NK-92 treated with Interleukin-12 subunit alpha and Interleukin-12 subunit beta, amount 100 ng/mL, for 24 hours (cell line): Measurements from ENCODE around the gene SPAG5.
"Not testable (repeated sequence)": the region's sequence is repeated elsewhere in the genome, so short reads cannot be mapped to it uniquely, and the experiment has no call there.

Experiments
- DNase-seq: peaks from one replicate; lab custom pipeline; 2025; lab: John Stamatoyannopoulos, UW

The SPAG5 gene

DNA sequence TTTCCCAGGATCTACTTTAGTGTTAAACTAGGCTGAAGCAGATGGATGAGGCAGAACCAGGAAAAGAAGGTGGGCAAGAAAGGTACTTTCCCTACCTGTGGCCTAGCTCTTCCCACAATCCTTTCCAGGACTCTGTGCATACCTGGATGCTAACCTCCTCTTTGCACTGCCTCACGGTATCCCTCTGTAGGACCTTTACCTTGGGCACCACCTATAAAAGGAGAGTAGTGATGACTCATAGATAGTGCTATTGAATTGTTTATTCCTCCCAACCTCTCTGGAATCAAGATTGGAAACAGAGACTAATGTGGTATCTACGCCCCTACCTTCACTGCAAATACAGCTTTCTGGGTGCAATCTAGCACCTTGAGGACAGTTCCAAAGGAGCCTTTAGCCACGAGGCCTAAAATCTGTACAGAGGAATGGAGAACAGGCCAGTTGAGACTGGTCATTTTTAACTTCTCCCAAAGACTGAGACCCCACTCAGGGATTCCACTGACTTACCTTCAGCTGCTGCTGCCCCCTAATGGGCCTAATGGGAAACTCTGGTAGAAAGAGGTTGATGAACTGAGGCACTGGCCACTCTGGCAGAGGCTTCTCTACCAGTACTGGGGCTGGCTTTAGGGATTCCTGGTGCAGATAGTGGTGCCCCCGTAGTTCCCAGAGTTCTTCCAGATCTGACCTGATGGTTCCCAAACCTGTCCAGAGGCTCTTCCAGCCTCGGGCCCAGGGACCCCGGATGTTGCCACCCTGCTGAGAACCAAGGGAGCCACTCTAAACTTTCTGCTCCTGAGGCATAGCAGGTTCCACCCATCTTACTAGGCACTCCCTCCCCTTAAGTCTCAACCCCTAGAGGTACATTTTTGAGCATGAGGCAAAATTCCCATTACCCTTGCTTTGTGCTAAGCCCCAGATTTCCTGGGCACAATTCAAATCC, 14.4 kb upstream of the SPAG5 start:
- no peak for DNase-seq

DNA sequence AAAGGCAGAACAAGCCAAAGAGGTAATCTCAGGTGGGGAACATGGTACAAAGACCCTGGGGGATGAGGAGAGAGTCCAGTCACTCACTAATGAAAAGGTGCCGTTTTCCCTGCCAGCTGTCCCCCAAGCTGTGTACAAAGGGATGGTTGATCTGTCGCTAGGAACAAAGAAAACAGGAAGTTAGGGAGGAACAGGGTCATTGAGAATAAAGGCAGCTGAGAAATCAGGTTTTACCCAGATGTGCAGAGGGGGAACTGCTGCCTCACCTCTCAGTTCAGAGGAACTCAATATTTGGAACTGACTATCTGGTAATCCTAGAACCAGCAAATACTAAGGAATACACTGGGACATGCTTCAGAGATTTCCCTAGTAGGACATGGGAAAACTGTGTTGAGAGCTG, 13.7 kb upstream of the SPAG5 start:
- no peak for DNase-seq

GRCh38 chr17:28610376-28610775, 11.6 kb upstream of the SPAG5 start:
- no peak for DNase-seq

DNA sequence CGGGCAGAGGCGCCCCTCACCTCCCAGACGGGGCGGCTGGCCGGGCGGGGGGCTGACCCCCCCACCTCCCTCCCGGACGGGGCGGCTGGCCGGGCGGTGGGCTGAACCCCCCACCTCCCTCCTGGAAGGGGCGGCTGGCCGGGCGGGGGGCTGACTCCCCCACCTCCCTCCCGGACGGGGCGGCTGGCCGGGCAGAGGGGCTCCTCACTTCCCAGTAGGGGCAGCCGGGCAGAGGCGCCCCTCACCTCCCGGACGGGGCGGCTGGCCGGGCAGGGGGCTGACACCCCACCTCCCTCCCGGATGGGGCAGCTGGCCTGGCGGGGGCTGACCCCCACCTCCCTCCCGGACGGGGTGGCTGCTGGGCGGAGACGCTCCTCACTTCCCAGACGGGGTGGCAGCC, 5.2 kb upstream of the SPAG5 start:
- not testable (repeated sequence) for DNase-seq

DNA sequence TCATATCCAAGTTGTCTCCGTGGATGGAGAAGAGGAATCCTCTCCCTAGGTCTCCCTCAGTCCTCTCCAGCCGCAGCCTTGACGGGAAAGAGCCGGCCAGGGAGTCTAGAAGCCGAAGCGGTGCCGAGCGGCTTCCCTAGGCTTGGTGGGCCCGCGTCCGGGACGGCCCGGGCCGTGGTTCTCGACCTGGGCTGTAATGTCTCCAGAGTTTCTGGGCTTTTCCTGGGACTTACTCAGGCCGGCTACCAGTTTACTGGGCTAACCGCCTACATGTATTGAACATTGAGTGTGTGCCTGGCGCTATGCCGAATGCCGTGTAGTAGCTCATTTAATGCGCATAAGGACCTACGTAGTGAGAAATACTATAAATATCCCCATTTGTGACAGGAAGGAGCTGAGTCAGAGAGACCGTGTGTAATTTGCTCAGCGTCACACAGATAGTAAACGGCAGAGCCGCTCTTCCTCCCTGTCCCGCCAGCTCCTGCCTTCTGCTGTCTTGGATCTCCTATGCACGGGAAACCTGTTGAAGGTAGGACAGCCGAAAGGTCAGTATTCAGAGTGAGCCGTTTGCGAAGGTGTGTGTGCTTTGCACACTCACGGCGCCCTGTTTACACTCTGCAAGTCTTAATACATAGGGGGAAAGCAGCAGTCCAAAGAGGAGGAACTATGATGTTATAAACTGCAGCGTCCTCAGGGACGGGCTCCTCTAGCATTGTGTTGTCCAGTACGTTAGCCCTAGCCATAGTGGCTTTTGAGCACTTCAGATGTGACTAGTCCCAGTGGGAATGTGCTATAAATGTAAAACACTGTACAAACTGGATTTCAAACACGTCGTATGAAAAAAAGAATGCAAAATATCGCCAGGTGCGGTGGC, 723 bp upstream of the SPAG5 start:
- DNase-seq: peak; percentile 22

DNA sequence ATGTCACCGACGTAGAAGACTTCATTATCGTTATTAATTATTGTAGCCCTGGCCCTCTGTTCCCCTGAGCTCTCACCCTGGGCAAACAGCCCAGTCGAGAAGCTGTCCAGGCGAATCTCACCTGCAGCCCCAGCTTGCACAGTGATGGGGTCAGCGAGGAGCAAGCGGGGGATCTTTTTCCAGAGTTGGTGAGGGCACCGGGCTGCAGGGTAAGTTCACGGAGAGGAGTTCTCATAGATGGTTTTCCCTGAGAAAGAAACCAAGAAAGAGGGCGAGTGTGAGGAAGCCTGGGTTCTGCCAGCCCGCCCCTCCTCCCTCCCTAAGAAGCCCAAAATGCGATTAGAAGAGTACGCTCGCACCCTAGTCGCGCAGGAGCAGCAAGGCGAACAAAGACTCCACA, 436 bp downstream of the SPAG5 start:
- DNase-seq: no peak

DNA sequence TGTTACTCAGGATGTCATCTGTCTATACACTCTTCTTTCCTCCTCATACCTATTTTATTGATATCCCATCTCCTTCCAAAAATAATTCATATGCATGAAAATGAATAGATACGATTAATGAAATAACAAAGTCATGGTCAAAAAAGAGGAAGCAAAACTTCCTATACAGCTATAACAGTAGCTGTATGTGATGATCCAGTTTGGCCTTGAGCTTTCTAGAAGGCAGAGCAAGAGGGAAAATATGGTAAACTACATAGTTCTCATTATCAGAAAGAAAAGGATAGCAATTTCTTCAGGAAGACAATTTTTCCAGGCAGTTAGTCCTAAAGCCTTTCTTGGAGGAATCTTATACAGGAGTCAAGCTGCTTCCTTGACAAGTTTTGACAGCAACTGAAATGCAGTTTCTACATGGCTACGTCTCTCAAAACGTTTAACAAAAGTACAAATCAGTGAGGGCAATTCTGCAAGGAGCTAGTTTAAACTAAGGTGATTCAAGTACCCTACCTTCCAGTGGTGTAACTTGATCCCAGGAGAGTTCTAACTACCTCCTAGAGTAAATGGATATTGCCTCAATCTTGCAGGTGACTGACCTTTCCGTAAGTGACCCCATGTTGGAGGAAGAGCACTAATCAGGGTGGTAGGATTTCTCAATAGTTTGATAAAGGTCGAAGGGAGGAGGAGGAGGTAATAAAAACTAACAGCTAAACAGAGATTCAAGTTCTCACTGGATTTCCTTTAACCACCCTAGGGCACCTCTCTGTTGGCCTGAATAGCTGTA, 1.0 kb downstream of the SPAG5 start:
- no peak for DNase-seq

GRCh38 chr17:28592260-28592659, 6.6 kb downstream of the SPAG5 start:
- no peak for DNase-seq

GRCh38 chr17:28585851-28586250, 13.0 kb downstream of the SPAG5 start:
- no peak for DNase-seq

- DNase-seq: no peak
Measured at GRCh38 chr17:28584434-28584833, 14.4 kb downstream of the SPAG5 start.

DNA sequence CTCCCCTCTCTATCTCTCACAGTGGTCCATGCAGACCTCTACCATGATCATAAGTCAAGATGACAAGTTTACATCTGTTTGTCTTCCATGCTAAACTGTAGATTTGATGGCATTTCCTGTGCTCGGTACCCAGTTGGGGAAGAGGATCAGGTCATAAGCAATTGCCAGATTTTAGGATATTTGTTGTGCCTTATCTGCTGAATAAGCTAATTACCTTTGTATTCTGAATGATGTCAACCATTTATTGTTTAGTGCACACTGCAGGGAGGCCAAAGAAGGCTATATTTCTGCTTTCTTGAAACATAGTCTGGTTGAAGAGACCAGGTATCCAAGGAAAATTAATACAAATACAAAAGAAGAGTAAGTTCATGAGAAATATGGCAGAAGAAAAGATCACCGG, 16.3 kb downstream of the SPAG5 start:
- no peak for DNase-seq

GRCh38 chr17:28580959-28581358, 17.9 kb downstream of the SPAG5 start:
- DNase-seq: no peak

- DNase-seq: no peak
Measured at GRCh38 chr17:28579526-28579925, 19.3 kb downstream of the SPAG5 start.

- no peak for DNase-seq
Measured at GRCh38 chr17:28578246-28579195, 20.3 kb downstream of the SPAG5 start.

- no peak for DNase-seq
Measured at GRCh38 chr17:28577466-28577824, 21.4 kb downstream of the SPAG5 start.

DNA sequence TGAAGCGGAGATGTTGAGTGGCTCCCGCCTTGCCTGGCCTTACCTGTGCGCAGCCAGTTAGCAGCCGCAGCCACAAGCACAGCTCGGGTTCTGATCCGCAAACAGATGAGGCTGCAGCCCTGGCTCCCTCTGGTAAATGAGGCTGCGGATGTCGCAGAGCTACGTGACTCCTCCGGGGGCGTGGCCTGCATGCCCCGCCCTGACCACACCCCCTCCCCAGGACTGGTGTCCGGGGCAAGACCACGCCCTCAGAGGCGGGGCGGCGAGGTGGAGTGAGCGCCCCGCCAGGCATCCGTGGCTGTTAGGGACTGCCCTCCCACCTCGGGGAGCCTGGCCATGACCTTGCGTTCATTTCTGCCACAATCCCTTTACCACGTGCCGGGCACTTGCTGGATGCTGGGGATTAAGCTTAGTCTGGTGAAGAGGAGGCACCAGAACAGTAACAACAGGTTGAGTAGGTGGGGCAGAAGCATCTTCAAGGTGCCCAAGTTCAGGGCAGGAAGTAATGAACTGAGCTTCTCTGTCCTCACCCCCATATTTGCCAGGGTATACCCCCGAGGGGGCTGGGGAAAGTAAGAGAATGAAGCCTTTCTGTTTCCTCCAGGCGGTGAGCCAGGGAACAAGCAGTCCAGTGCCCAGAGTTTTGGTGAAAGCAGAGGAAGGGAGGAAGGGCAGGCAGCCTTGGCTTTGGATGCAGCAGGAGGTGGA, 21.9 kb downstream of the SPAG5 start, which contains the start of gene ALDOC:
Gene ALDOC (minus strand): TSS at position 138 of the 708 bp plus-strand sequence. CDS start 1,363 bp downstream, outside the sequence.
- DNase-seq: no peak

DNA sequence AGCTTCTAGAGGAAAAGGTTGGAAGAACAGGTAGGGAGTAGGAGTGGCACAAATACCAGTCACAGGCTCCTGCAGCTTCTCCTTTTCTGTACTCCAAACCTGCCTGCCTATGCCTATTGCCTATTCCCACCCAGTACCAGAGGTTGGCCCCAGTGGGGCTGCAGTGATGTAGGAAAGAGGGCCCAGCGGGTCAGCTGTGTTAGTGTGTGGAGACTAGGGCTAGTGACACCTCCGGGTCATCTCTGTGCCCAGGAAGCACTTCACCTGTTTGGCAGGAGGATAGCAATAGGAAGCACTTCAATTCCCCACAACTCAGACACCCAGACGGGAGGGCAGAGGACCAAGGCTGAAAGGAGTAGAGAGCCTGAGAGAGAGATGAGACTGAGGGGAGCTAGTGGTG, 22.8 kb downstream of the SPAG5 start:
- DNase-seq: not testable (repeated sequence)

GRCh38 chr17:28575126-28575795, 23.6 kb downstream of the SPAG5 start:
- no peak for DNase-seq

DNA sequence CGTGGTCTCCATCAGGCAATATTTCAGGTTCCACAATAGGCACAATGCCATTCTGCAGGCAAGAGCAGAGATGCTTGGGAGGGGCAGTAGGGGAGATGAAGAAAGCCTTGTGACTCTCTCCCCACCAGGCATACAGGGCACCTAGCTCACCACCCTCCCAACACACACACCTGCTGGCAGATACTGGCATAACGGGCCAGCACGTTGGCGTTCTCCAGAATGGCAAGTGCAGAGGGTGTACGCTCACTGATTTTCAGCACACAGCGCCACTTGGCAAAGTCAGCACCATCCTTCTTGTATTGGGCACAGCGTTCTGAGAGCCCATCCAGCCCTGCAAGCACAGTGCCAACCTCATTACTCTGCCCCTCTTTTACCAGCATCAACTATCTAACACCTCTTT, 24.3 kb downstream of the SPAG5 start:
- no peak for DNase-seq
